Neuronal stem cell (in vitro differentiated cells): ENCODE results near the gene RNF11.
A peak's percentile ranks its signal among the peaks of the same experiment; 100 is the strongest.

Source experiments
- DNase-seq: peaks from one replicate; pipeline ENCODE4 v3.0.0-alpha.2; 2013; ENCODE audit warnings: low spot score
- H2AFZ ChIP-seq: one replicate; pipeline ENCODE4 v1.6.1; 2013; ENCODE audit warnings: mild to moderate bottlenecking, low read length, inconsistent platforms
- H2AK5ac ChIP-seq: 2 replicates; pipeline ENCODE4 v1.6.1; 2013; ENCODE audit warnings: low read depth, mild to moderate bottlenecking, inconsistent platforms, low read length, moderate library complexity, mixed read lengths
- H2BK120ac ChIP-seq: 2 replicates; pipeline ENCODE4 v1.6.1; 2013; ENCODE audit warnings: low read depth, mild to moderate bottlenecking, inconsistent platforms, low read length, moderate library complexity, mixed read lengths
- H2BK12ac ChIP-seq: one replicate; pipeline ENCODE4 v1.6.1; 2013; ENCODE audit warnings: low read length, inconsistent platforms
- H2BK15ac ChIP-seq: 2 replicates; pipeline ENCODE4 v1.6.1; 2013; ENCODE audit warnings: mild to moderate bottlenecking, low read length, inconsistent platforms, mixed read lengths
- H2BK5ac ChIP-seq: one replicate; pipeline ENCODE4 v1.6.1; 2013; ENCODE audit warnings: inconsistent platforms, mild to moderate bottlenecking, low read length, moderate library complexity
- H3K14ac ChIP-seq: one replicate; pipeline ENCODE4 v1.6.1; 2013; ENCODE audit warnings: low read length, inconsistent platforms
- H3K18ac ChIP-seq: 2 replicates; pipeline ENCODE4 v1.6.1; 2013; ENCODE audit warnings: low read length, inconsistent platforms
- H3K23ac ChIP-seq: 2 replicates; pipeline ENCODE4 v1.6.1; 2013; ENCODE audit warnings: low read depth, mild to moderate bottlenecking, mixed read lengths, low read length, inconsistent platforms; ENCODE audit not compliant: poor library complexity
- H3K27ac ChIP-seq: replicated peaks from 3 replicates; pipeline ENCODE4 v1.5.1; 2013; ENCODE audit warnings: low read length, inconsistent platforms
- H3K27me3 ChIP-seq, 3 experiments: 2 replicates each; pipeline ENCODE4 v1.6.1; 2013; ENCODE audit warnings: low read length in 3 of 3, mild to moderate bottlenecking in 2 of 3, inconsistent platforms in 1 of 3, low read depth in 1 of 3, mixed read lengths in 1 of 3, moderate library complexity in 1 of 3; ENCODE audit not compliant: control insufficient read depth in 3 of 3, insufficient read depth in 3 of 3
- H3K36me3 ChIP-seq, 2 donors: replicated peaks in 1 of 2; 2 replicates each; pipeline ENCODE4 v1.6.1; 2013; ENCODE audit warnings: low read length in 2 of 2; ENCODE audit not compliant: control insufficient read depth in 2 of 2, insufficient read depth in 2 of 2
- H3K4ac ChIP-seq: 2 replicates; pipeline ENCODE4 v1.6.1; 2013; ENCODE audit warnings: inconsistent platforms, mild to moderate bottlenecking, low read length, moderate library complexity
- H3K4me1 ChIP-seq, 2 donors: 1 replicate in 1 of 2; 2 replicates in 1 of 2; pipeline ENCODE4 v1.6.1; 2013; ENCODE audit warnings: low read length in 2 of 2, low read depth in 1 of 2; ENCODE audit not compliant: control insufficient read depth in 2 of 2, insufficient read depth in 1 of 2
- H3K4me2 ChIP-seq: one replicate; pipeline ENCODE4 v1.6.1; 2013; ENCODE audit warnings: mild to moderate bottlenecking, low read length, inconsistent platforms; ENCODE audit not compliant: insufficient read depth, poor library complexity, severe bottlenecking
- H3K4me3 ChIP-seq, 2 donors: 2 replicates each; pipeline ENCODE4 v1.5.1; 2013; ENCODE audit warnings: low read length in 2 of 2, mild to moderate bottlenecking in 2 of 2, inconsistent platforms in 1 of 2, moderate library complexity in 1 of 2
- H3K79me1 ChIP-seq: one replicate; pipeline ENCODE4 v1.6.1; 2013; ENCODE audit warnings: low read depth, mild to moderate bottlenecking, inconsistent platforms, low read length, moderate library complexity
- H3K9ac ChIP-seq: one replicate; pipeline ENCODE4 v1.6.1; 2013; ENCODE audit warnings: mild to moderate bottlenecking, low read depth, low read length, inconsistent platforms; ENCODE audit not compliant: poor library complexity
- H3K9me3 ChIP-seq, 2 donors: replicated peaks in 1 of 2; 2 replicates each; pipeline versions ENCODE3 to v1.6.1; 2013; ENCODE audit warnings: low read length in 2 of 2, mild to moderate bottlenecking in 2 of 2, inconsistent platforms in 1 of 2, low read depth in 1 of 2, mixed read lengths in 1 of 2, moderate library complexity in 1 of 2; ENCODE audit not compliant: control insufficient read depth in 2 of 2, insufficient read depth in 1 of 2
- H4K8ac ChIP-seq: one replicate; pipeline ENCODE4 v1.6.1; 2013; ENCODE audit warnings: low read depth, mild to moderate bottlenecking, inconsistent platforms, low read length, moderate library complexity
- H4K91ac ChIP-seq: one replicate; pipeline ENCODE4 v1.6.1; 2013; ENCODE audit warnings: low read length, low read depth, mild to moderate bottlenecking, inconsistent platforms; ENCODE audit not compliant: poor library complexity
- WGBS, 2 donors: extraction: QIAGEN DNeasy Blood & Tissue Kit; methylation state at CpG; one replicate each; pipeline ENCODE4 v1.1.7; 2013; ENCODE audit warnings: missing lambda C conversion rate in 2 of 2, mixed read lengths in 1 of 2; ENCODE audit not compliant: insufficient read length in 2 of 2, insufficient replicate concordance in 1 of 2; ENCODE audit errors: extremely low coverage in 2 of 2; 5-methylcytosine and 5-hydroxymethylcytosine counted together

The RNF11 gene

GRCh38 chr1:51313268-51313852, 77.3 kb downstream of the RNF11 start:
- no peak overlapping the region for H3K23ac ChIP-seq

DNA sequence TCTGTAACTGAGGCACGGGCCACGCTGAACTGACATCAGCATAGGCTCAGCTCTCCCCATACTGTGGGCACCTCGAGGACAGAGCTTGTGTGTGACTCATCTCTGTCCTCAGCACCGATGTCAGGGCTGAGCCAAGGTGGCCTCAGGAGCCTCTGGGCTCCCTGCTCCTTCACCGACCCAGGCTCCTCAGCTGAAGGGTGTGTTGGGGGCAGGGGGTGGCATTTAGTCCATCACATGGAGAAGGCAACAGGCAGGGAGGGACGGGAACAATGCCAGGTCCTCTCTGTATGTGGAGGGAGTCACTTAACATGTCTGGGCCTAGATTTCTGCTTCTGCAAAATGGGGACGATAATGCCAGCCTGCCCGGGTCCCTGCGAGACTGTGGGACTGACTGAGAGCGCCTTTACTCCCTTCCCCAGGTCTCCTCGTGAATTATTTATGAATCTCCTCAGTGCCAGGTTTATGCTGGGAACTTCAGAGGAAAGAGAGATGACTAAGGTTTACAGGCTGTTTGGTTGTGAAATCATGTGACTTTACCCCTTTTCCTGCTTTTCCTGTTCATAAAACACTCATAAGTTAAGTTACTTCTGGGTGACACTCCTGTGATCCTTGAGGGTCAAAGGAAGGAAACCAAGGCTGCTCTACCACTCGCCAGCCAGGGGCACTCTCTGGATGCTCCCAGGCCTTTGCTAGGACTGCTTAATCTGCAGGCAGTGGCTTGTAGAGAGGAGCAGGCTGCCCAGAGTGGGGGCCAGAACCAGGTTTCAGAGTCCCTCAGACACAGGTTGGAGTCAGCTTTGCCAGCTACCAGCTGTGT, 78.1 kb downstream of the RNF11 start:
- DNase-seq = no peak
- H3K79me1 ChIP-seq = no peaks in the 10 kb centered on the region
- H2AFZ ChIP-seq = no peak overlapping the region
- H3K18ac ChIP-seq = peak overlapping the region; percentile 12
- no peak overlapping the region for H2BK120ac ChIP-seq
- peaks cover 0 to 6% (median 0%) of the 10 kb centered on the region in 3 experiments for H3K27me3 ChIP-seq
- peaks cover 2 to 8% of the 10 kb centered on the region in 2 donors for H3K4me1 ChIP-seq
- no peak overlapping the region for H3K14ac ChIP-seq
- no peaks in the 10 kb centered on the region for H3K9me3 ChIP-seq
- H3K4me3 ChIP-seq = no peak overlapping the region
- no peak overlapping the region for H3K27ac ChIP-seq
- H2BK12ac ChIP-seq = no peak overlapping the region
- H3K36me3 ChIP-seq = no peaks in the 10 kb centered on the region
- H2BK5ac ChIP-seq = no peak overlapping the region
- H4K91ac ChIP-seq = no peak overlapping the region
- H3K9ac ChIP-seq = no peak overlapping the region
- no peak overlapping the region for H3K4ac ChIP-seq
- no peak overlapping the region for H2BK15ac ChIP-seq
- WGBS, 2 donors = no CpG with 5 or more reads among the region's 12 CpGs
- no peak overlapping the region for H3K4me2 ChIP-seq
- peak overlapping the region; percentile 4 for H3K23ac ChIP-seq
- no peak overlapping the region for H4K8ac ChIP-seq
- no peak overlapping the region for H2AK5ac ChIP-seq

More at GRCh38 chr1:51313268-51313852, 77.3 kb downstream of the RNF11 start:
- Histone ChIP-seq H3K9ac (no peak overlapping the region), H2BK120ac (no peak overlapping the region), H3K18ac (no peak overlapping the region), H2BK5ac (no peak overlapping the region), H3K9me3 (no peaks in the 10 kb centered on the region), H3K4me2 (no peak overlapping the region), H3K14ac (no peak overlapping the region), H2AFZ (no peak overlapping the region), H2BK12ac (no peak overlapping the region), H3K27ac (no peak overlapping the region), H3K4me3 (no peak overlapping the region), H2AK5ac (no peak overlapping the region), H4K91ac (no peak overlapping the region), H3K4me1 (peaks cover 2 to 9% of the 10 kb centered on the region in 2 donors), H3K4ac (no peak overlapping the region), H3K27me3 (peaks cover 0 to 12% (median 0%) of the 10 kb centered on the region in 3 experiments), H2BK15ac (no peak overlapping the region), H4K8ac (no peak overlapping the region), H3K36me3 (no peaks in the 10 kb centered on the region), H3K79me1 (no peaks in the 10 kb centered on the region)
- DNase-seq = no peak
- no CpG with 5 or more reads among the region's 5 CpGs for WGBS, 2 donors

DNA sequence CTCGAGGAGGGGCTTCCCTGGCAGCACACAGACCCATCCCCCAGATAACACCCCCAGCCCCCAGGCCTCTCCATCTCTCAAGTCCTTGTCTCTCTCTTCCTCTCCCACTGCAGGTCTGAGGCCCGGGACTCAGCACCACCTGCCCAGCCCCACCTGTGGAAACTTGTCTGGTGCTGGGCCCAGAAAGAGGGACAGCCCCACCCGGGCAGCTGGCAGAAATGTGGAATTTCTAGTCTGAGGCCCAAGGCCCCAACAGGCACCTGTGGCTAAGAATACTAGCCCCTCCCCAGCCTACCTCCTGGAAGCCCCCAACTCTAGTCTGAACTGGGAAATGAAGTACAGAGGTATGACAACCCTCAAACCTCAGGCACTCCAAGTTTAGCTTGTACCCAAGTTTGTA, 78.9 kb downstream of the RNF11 start:
- no peak overlapping the region for H2BK120ac ChIP-seq
- H3K14ac ChIP-seq = no peak overlapping the region
- no peak overlapping the region for H2BK15ac ChIP-seq
- no peak overlapping the region for H2BK5ac ChIP-seq
- no peaks in the 10 kb centered on the region for H3K36me3 ChIP-seq
- no peak overlapping the region for H3K4me3 ChIP-seq
- no CpG with 5 or more reads among the region's 3 CpGs for WGBS, 2 donors
- no peak overlapping the region for H3K23ac ChIP-seq
- no peak overlapping the region for H3K18ac ChIP-seq
- no peak overlapping the region for H3K4me2 ChIP-seq
- H4K91ac ChIP-seq = no peak overlapping the region
- no peaks in the 10 kb centered on the region for H3K79me1 ChIP-seq
- no peak overlapping the region for H4K8ac ChIP-seq
- no peak for DNase-seq
- H2BK12ac ChIP-seq = no peak overlapping the region
- no peak overlapping the region for H2AK5ac ChIP-seq
- H3K4ac ChIP-seq = no peak overlapping the region
- no peak overlapping the region for H3K9ac ChIP-seq
- H3K27ac ChIP-seq = no peak overlapping the region
- no peak overlapping the region for H2AFZ ChIP-seq
- H3K27me3 ChIP-seq = peaks cover 0 to 5% (median 0%) of the 10 kb centered on the region in 3 experiments
- H3K9me3 ChIP-seq = no peaks in the 10 kb centered on the region
- H3K4me1 ChIP-seq = peaks cover 2 to 6% of the 10 kb centered on the region in 2 donors

DNA sequence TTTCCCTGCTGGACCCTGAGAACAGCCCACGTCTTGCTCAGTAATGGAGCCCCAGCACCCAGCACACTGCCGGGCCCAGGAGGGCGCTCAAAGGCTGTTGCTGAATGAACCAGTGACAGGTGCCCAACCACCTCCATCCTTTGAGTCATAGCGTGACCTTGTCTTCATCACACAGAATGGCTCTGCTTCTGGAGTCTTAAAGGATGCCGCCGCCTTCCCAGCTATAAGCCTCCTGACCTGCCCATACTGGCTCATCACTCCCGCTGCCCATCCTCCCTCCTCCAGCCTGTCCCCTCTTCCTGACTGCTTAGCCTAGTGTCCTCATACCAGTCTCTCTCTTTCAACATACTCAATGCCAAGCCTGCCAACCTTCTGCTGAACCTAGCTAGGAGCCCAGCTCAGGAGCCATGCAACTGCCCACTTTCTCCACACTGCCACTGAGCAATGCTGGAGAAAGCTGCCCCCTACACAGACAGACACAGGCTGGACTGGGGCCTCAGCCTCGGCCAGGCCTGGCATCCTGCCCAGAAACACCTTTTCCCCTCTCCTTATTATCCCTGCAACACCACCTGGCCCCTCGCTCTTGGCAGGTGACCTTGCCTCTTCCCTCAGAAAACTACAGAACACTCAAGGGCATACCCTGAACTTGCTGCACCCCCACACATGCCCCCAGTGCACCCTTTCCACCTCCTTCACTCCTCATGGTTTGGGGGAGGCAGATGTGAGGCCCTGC, 80.2 kb downstream of the RNF11 start:
- Histone ChIP-seq H2BK5ac (no peak overlapping the region), H3K23ac (peak overlapping the region; percentile 14), H3K27me3 (peaks cover 0 to 5% (median 0%) of the 10 kb centered on the region in 3 experiments), H3K36me3 (no peaks in the 10 kb centered on the region), H4K8ac (no peak overlapping the region), H3K18ac (no peak overlapping the region), H3K14ac (peak overlapping the region; percentile 41), H2BK15ac (peak overlapping the region; percentile 87), H3K27ac (no peak overlapping the region), H3K9ac (no peak overlapping the region), H2AK5ac (peak overlapping the region; percentile 30), H3K4me3 (no peak overlapping the region), H2BK120ac (no peak overlapping the region), H3K9me3 (no peaks in the 10 kb centered on the region), H2BK12ac (peak overlapping the region; percentile 26), H2AFZ (no peak overlapping the region), H3K4me2 (no peak overlapping the region), H3K4me1 (peaks cover 0 to 6% of the 10 kb centered on the region in 2 donors), H3K4ac (peak overlapping the region; percentile 53), H4K91ac (no peak overlapping the region), H3K79me1 (no peaks in the 10 kb centered on the region)
- no peak for DNase-seq
- WGBS, 2 donors = no CpG with 5 or more reads among the region's 9 CpGs
